ENCODE data around the gene TENM3. TPM values are rescaled to one million over a fixed set of nuclear protein-coding genes. Genes with fewer than 3 reads are reported as not detected.

The TENM3 gene
- total RNA-seq, 3 donors from 2014 or later: 0.58 to 19.2 (median 0.70) TPM

GRCh38 chr4:182346675-182347375 lies 103.6 kb downstream of the TENM3 start:
- intact Hi-C loops (cut with DNase I, micrococcal nuclease): no loop called here
- ATAC-seq: no peak

DNA sequence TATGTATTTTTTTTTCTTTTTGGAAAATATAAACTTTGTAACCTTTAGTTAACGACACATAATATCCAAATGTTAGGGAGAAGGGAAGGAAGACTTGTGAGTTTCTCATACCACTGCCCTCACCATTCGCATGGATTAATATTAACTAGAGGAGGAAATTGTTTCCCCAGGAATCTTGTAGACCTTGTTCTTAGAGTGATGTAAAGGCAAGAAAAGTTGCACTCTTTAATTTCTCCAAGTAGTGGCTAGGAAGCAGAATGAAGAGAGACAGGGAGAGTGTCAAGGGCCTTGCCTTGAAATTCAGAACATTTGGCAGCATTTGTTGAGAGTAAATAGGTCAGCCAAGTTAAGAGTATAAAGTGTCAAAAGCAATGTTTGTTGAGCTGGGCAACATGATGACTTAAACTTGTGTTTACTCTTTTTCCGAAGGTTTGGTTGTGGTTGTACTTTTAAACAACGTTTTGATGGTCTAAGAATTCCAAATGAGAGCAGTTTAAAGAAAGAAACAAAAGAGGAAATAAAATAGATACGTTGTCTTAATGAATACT lies 105.7 kb downstream of the TENM3 start:
- DNase-seq (no peak), ATAC-seq (no peak)
- no peaks in the 10 kb centered on the region for H3K36me3 ChIP-seq (ENCODE audit: low read depth)
- intact Hi-C loops (cut with DNase I, micrococcal nuclease): no loop called here
- TF ChIP-seq CTCF (IDR thresholded peaks at IDR 0.05): no peak
- no peaks in the 10 kb centered on the region for H3K4me1 ChIP-seq (ENCODE audit: low read depth)
- no peaks in the 10 kb centered on the region for H3K9me3 ChIP-seq
- no peak overlapping the region for H3K4me3 ChIP-seq

More at GRCh38 chr4:182346675-182347375, 103.6 kb downstream of the TENM3 start:
- DNase-seq: no peak
- H3K4me3 ChIP-seq: no peak overlapping the region
- H3K4me1 ChIP-seq (ENCODE audit: low read depth): no peaks in the 10 kb centered on the region
- H3K9me3 ChIP-seq: no peaks in the 10 kb centered on the region
- no peaks in the 10 kb centered on the region for H3K36me3 ChIP-seq (ENCODE audit: low read depth)
- TF ChIP-seq CTCF (IDR thresholded peaks at IDR 0.05): no peak

DNA sequence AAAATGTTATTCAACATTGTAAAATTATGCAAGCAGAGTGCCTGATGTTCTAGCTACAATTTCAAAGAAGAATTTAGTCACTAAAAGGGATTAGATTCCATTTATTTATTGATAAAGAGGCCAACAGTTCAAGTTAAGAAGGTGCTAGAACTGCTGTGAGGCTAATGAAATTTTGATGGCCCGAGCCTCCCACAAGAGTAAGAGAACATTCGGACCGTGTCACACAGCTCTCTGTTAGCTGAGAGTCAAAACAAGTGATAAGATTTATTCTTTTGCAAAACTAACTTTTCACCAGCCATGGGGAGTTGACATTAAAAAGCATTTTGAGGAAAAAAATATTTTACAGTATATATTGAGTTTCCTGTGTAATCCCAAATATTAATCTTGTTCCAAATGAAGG lies 106.8 kb downstream of the TENM3 start:
- H3K9me3 ChIP-seq: no peaks in the 10 kb centered on the region
- no peak for DNase-seq
- no peaks in the 10 kb centered on the region for H3K36me3 ChIP-seq (ENCODE audit: low read depth)
- intact Hi-C loops (cut with DNase I, micrococcal nuclease): no loop called here
- no peaks in the 10 kb centered on the region for H3K4me1 ChIP-seq (ENCODE audit: low read depth)
- no peak for ATAC-seq
- H3K4me3 ChIP-seq: no peak overlapping the region
- no peak for TF ChIP-seq CTCF (IDR thresholded peaks at IDR 0.05)

DNA sequence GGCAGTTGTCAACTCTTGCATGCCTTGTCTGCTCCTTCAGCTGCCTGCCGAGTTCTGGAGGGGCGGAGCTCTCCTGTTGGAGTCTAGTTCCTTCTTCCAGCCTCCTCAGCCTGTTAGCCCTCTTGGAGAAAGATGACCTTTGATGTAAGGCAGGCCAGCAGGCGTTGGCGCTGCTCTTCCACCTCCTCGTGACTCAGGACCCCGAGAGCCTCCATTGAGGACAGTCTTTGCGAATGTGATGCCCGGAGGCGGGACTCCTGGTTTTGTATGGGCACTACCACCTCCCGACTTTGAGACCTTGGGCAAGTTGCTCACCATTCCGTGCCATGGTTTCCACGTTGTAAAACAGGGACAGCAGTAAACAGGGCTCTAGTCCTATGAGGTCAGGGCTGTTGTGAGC lies 108.3 kb downstream of the TENM3 start:
- ATAC-seq (no peak), DNase-seq (no peak)
- H3K9me3 ChIP-seq: no peaks in the 10 kb centered on the region
- no peaks in the 10 kb centered on the region for H3K36me3 ChIP-seq (ENCODE audit: low read depth)
- intact Hi-C loops (cut with DNase I, micrococcal nuclease): no loop called here
- no peak overlapping the region for H3K4me3 ChIP-seq
- no peaks in the 10 kb centered on the region for H3K4me1 ChIP-seq (ENCODE audit: low read depth)
- no peak for TF ChIP-seq CTCF (IDR thresholded peaks at IDR 0.05)

DNA sequence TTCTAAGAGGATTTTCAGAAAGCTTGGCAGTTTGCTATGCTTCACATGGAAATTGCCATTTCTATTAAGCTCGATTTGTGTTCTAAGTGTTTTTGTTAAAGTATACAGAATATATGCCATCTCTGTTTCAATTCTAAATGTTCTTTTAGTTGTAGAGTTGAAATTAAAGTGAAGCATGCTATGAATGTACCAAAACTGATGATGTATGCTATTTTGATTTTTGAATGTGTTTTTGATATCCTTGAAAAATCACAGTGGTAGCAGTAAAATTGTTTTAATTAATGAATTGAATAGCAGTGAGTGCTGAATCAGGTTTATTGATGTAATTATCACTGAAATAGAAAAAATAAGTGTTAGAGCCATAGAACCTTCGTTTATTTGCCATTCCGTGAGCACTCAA lies 110.9 kb downstream of the TENM3 start:
- TF ChIP-seq CTCF (IDR thresholded peaks at IDR 0.05): no peak
- Histone ChIP-seq H3K4me3 (no peak overlapping the region), H3K4me1 (ENCODE audit: low read depth) (no peaks in the 10 kb centered on the region), H3K9me3 (no peaks in the 10 kb centered on the region), H3K36me3 (ENCODE audit: low read depth) (no peaks in the 10 kb centered on the region)
- DNase-seq (no peak), ATAC-seq (no peak)
- intact Hi-C loops (cut with DNase I, micrococcal nuclease): no loop called here

All from mucosa of descending colon (tissue), 3 donors.